Vagina (tissue), 2 donors: ENCODE results near the gene RAPH1. TPM values are rescaled to one million over a fixed set of nuclear protein-coding genes. Genes with fewer than 3 reads are reported as not detected.
"Not testable (repeated sequence)": the region's sequence is repeated elsewhere in the genome, so short reads cannot be mapped to it uniquely, and the experiment has no call there.

Experiments used
- DNase-seq, 2 donors: peaks; one replicate each; pipeline ENCODE4 v3.0.0-alpha.2; 2017; ENCODE audit errors: extremely low spot score in 2 of 2
- H3K27ac ChIP-seq: fragments of 200-600 bp; sonication (generic); one replicate; pipeline ENCODE4 v1.5.1; 2019
- H3K27me3 ChIP-seq: fragments of 200-600 bp; sonication (generic); one replicate; pipeline ENCODE4 v1.5.1; 2019
- H3K36me3 ChIP-seq, 2 donors: fragments of 200-600 bp; sonication (generic); one replicate each; pipeline ENCODE4 v1.5.1; 2017 to 2019
- H3K4me1 ChIP-seq: fragments of 200-600 bp; sonication (generic); one replicate; pipeline ENCODE4 v1.5.1; 2019
- H3K4me3 ChIP-seq, 2 donors: fragments of 200-600 bp; sonication (generic); 1 replicate in 1 of 2; 2 replicates in 1 of 2; pipeline ENCODE4 v1.5.1; 2016 to 2019
- H3K9me3 ChIP-seq: fragments of 200-600 bp; sonication (generic); one replicate; pipeline ENCODE4 v1.5.1; 2019
- POLR2A ChIP-seq, 2 donors: fragments of 450-650 bp; IDR thresholded peaks; one replicate each; pipeline ENCODE4 v1.6.1; 2017; ENCODE audit warnings: antibody characterized with exemption in 2 of 2, mild to moderate bottlenecking in 2 of 2, moderate library complexity in 2 of 2
- POLR2AphosphoS5 ChIP-seq, 2 donors: sonication (generic); formaldehyde crosslinking; IDR thresholded peaks; one replicate each; pipeline ENCODE4 v1.9.0; 2017; ENCODE audit warnings: antibody characterized with exemption in 2 of 2, mild to moderate bottlenecking in 2 of 2, low read depth in 1 of 2; ENCODE audit not compliant: insufficient read depth in 1 of 2
- intact Hi-C: fragments of 100-400 bp; cut with DNase I; formaldehyde crosslinking; loops from one replicate; pipeline ENCODE4 v1.15.1; 2023
- total RNA-seq: library from RNA; depleted of rRNA; stranded (reverse); fragments of >200 nt; gene quantifications from one replicate; pipeline ENCODE4 v1.2.3, GENCODE V29; 2016
- TF ChIP-seq, protein P1 (sequence below), 3 experiments: fragments of 450-650 bp in 2 of 3; fragments of 200-600 bp in 1 of 3; sonication (generic) in 1 of 3; IDR thresholded peaks; one replicate each; pipeline ENCODE4 v1.5.1; 2017 to 2019; ENCODE audit warnings: antibody characterized with exemption in 3 of 3, mild to moderate bottlenecking in 2 of 3, moderate library complexity in 2 of 3

RAPH1 gene
- total RNA-seq, 1 donor from 2014 or later = 22.6 TPM

DNA sequence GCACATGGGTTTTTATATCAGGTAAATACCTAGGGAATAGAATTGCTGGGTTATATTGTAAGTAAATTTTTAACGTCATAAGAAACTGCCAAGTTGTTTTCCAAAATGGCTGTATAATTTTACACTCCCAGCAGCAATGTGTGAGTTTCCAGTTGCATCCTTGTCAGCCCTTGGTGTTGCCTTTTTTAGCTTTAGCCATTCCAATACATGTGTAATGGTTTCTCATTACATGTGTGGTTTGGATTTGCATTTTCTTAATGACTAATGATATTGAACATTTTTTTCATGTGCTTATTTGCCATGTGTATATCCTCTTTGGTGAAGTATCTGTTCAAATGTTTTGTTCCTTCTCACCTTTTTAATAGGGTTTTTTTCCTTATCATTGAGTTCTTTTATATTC is 136.1 kb downstream of the RAPH1 start:
- no peaks in the 10 kb centered on the region for H3K4me1 ChIP-seq
- H3K27ac ChIP-seq = no peak overlapping the region
- DNase-seq = no peak
- intact Hi-C loops = no loop called here
- H3K9me3 ChIP-seq = no peaks in the 10 kb centered on the region
- TF ChIP-seq POLR2A (IDR thresholded peaks at IDR 0.05) = no peak
- no peak for TF ChIP-seq POLR2AphosphoS5 (IDR thresholded peaks at IDR 0.05; ENCODE audit: insufficient read depth in 1 of 2, low read depth in 1 of 2)
- TF ChIP-seq, protein P1, sequence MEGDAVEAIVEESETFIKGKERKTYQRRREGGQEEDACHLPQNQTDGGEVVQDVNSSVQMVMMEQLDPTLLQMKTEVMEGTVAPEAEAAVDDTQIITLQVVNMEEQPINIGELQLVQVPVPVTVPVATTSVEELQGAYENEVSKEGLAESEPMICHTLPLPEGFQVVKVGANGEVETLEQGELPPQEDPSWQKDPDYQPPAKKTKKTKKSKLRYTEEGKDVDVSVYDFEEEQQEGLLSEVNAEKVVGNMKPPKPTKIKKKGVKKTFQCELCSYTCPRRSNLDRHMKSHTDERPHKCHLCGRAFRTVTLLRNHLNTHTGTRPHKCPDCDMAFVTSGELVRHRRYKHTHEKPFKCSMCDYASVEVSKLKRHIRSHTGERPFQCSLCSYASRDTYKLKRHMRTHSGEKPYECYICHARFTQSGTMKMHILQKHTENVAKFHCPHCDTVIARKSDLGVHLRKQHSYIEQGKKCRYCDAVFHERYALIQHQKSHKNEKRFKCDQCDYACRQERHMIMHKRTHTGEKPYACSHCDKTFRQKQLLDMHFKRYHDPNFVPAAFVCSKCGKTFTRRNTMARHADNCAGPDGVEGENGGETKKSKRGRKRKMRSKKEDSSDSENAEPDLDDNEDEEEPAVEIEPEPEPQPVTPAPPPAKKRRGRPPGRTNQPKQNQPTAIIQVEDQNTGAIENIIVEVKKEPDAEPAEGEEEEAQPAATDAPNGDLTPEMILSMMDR (IDR thresholded peaks at IDR 0.05) = no peak
- peaks cover 0 to 9% of the 10 kb centered on the region in 2 donors for H3K36me3 ChIP-seq
- no peaks in the 10 kb centered on the region for H3K27me3 ChIP-seq
- no peak overlapping the region for H3K4me3 ChIP-seq

DNA sequence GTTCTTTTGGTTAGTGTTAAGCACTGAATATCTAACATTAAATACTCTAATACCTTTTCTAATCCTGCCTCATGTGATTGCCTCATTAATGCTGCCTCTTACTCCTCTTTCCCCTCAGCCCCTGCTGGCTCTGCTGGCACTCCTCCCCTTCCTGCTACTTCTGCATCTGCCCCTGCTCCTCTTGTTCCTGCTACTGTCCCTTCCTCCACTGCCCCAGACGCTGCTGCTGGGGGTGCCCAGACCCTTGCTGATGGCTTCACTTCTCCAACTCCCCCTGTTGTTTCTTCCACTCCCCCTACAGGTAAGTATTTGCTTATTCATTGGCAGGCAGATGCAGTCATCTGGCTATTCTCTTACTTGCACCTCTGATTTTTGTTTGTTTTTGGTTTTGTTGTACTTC is 138.4 kb downstream of the RAPH1 start:
- DNase-seq = no peak
- TF ChIP-seq POLR2AphosphoS5 (IDR thresholded peaks at IDR 0.05; ENCODE audit: insufficient read depth in 1 of 2, low read depth in 1 of 2) (no peak), POLR2A (IDR thresholded peaks at IDR 0.05) (no peak)
- TF ChIP-seq, protein P1 (IDR thresholded peaks at IDR 0.05) = no peak
- Histone ChIP-seq H3K4me3 (no peak overlapping the region), H3K9me3 (no peaks in the 10 kb centered on the region), H3K27ac (no peak overlapping the region), H3K36me3 (peaks cover 0 to 5% of the 10 kb centered on the region in 2 donors), H3K4me1 (no peaks in the 10 kb centered on the region), H3K27me3 (no peaks in the 10 kb centered on the region)
- intact Hi-C loops = no loop called here

DNA sequence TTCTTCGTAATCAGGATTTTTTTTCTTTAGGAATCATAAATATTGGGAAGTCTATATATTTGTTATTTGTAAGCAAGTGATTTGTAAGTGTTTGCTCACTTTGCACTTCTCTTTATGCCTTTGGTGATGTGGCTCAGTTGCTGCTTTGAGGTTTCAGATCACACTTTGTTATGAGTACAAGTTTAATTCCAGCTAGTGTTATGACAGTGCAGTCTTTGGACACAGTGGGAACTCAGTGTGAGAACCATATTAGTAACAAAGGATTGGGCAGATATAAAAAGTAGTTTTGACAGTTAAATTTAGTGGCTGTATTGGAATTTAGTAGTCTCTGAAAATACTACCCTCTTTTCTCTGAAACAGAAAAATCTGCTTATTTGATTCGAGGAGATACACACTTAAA is 139.2 kb downstream of the RAPH1 start:
- H3K27me3 ChIP-seq = no peaks in the 10 kb centered on the region
- H3K9me3 ChIP-seq = no peaks in the 10 kb centered on the region
- H3K36me3 ChIP-seq = peaks cover 0 to 5% of the 10 kb centered on the region in 2 donors
- H3K4me1 ChIP-seq = no peaks in the 10 kb centered on the region
- no peak for DNase-seq
- intact Hi-C loops = no loop called here
- no peak overlapping the region for H3K4me3 ChIP-seq
- no peak overlapping the region for H3K27ac ChIP-seq
- TF ChIP-seq POLR2A (IDR thresholded peaks at IDR 0.05) (no peak), POLR2AphosphoS5 (IDR thresholded peaks at IDR 0.05; ENCODE audit: insufficient read depth in 1 of 2, low read depth in 1 of 2) (no peak)
- TF ChIP-seq, protein P1 (IDR thresholded peaks at IDR 0.05) = no peak

DNA sequence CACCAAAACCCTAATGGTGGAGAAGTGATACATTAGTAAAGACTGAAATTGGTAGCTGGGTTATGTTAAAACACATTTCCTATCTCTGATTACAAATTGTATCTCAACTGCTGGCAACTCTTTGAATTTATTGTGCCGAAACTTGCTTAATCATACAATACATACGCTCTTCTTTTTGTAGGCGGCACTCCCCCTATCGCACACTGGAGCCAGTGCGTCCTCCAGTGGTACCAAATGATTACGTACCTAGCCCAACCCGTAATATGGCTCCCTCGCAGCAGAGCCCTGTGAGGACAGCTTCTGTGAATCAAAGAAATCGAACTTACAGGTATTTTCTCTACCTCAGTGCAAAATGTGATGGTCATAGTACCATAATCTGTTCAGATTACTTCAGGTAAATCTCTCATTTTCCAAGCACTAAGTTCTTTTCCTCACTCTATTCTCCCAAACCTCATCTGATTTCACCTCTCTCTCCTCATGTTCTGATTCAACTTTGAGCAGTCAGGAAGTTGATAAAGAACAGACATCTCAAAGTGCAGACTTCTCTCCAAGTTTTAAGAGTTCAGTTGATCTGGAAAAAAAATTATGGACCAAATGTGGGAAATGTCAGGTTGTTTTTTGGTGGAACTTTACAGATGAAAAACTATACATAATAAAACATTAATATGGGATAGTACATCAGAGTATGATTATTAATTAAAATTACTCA is 140.4 kb downstream of the RAPH1 start:
- Histone ChIP-seq H3K36me3 (peaks cover 0 to 5% of the 10 kb centered on the region in 2 donors), H3K9me3 (no peaks in the 10 kb centered on the region), H3K4me3 (no peak overlapping the region), H3K4me1 (no peaks in the 10 kb centered on the region), H3K27me3 (no peaks in the 10 kb centered on the region), H3K27ac (no peak overlapping the region)
- intact Hi-C loops = no loop called here
- TF ChIP-seq POLR2A (IDR thresholded peaks at IDR 0.05) = no peak
- no peak for TF ChIP-seq POLR2AphosphoS5 (IDR thresholded peaks at IDR 0.05; ENCODE audit: insufficient read depth in 1 of 2, low read depth in 1 of 2)
- TF ChIP-seq, protein P1 (IDR thresholded peaks at IDR 0.05) = no peak
- no peak for DNase-seq

DNA sequence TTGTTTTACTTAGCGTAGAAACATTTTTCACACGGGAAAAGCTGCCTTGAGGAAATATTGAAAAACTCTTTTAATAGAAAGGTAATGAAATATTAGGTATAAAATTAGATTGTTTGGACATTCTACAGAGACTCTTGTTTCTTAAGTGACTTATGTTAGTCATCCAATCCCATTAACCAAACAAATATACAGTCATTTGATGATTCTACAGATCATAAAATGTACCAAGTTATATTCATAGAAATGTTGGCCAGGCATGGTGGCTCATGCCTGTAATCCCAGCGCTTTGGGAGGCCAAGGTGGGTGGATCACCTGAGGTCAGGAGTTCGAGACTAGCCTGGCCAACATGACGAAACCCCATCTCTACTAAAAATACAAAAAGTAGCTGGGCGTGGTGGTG is 146.9 kb downstream of the RAPH1 start:
- DNase-seq, H3K4me1 ChIP-seq, H3K27ac ChIP-seq, H3K36me3 ChIP-seq, H3K9me3 ChIP-seq, H3K27me3 ChIP-seq, intact Hi-C loops, H3K4me3 ChIP-seq: not testable (repeated sequence)
